GM18502 (cell line): ENCODE results near the gene PPM1K.
"Not testable (repeated sequence)": the region's sequence is repeated elsewhere in the genome, so short reads cannot be mapped to it uniquely, and the experiment has no call there.

Experiments used
- ATAC-seq: cut with Tn5 transposase; IDR thresholded peaks from one replicate; pipeline ENCODE4 v1.9.1; 2021; ENCODE audit warnings: mild to moderate bottlenecking; ENCODE audit not compliant: unreplicated experiment, poor library complexity

Gene PPM1K

GRCh38 chr4:88284439-88285234 lies at the start of gene PPM1K:
PPM1K (minus strand) TSS chr4:88284561; CDS start chr4:88278583, 5,978 bp downstream.
- ATAC-seq, result peak; percentile 86

DNA sequence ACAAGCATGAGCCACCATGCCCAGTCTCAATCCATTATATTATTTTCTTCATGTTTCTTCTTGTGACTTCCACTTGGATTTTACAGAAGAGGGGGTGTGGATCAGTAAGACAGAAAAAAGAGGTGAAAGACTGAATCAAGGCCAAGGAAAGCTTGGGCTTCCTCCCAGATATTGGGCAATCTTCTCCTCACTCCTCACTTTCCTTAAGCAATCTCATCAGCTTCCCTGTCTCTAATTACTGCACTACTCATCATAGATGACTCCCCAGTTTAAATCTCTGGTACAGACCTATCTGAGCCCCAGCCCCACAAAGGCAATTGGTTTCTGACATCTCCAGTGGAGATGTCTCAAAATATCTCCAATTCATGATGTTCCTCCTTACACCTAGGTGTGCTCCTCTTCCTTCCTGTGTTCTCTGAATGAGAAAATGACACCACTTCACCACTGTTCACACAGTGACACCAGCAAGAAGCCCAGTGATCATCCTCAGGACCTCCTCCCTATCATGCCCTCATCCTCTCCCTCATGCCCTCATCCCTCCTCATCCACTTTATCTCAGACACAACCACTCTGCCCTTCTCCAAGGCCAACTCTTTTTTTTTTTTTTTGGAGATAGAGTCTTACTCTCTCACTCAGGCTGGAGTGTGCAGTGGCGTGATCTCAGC lies 49.5 kb upstream of the PPM1K start:
- ATAC-seq, result no peak

GRCh38 chr4:88327665-88328064 lies 43.3 kb upstream of the PPM1K start:
- ATAC-seq, result no peak

DNA sequence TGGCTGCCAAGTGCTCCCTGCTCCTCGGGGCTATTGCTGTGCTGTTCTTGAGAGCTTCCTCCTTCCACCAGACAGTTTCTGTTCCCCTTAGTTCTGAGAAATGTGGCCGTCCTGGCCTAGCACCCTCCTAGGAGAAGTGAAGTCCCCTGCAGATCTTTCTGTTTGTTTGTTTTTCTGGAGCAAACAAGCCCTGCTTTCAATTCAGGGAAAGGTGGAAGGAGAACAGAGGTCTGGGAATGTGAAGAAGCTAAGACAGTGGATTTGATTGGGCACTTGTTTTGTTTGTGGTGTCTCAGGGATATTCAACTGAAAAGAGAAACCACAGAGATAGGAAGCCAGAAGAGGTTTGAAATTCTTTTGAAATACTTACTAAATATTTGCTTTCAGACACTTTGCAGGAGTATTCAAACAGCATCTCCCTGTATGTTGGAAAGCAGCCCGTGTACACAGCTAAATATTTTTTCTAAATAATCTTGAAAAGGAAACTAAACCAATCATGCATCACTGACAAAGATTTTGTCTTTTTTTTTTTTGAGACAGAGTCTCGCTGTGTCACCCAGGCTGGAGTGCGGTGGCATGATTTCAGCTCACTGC lies 36.5 kb upstream of the PPM1K start:
- ATAC-seq, result peak; percentile 99

- peak; percentile 57 for ATAC-seq
These were observed 35.9 kb upstream of the PPM1K start for GRCh38 chr4:88320224-88320779.

- ATAC-seq, result no peak
These were observed 34.5 kb upstream of the PPM1K start for GRCh38 chr4:88318751-88319350.

DNA sequence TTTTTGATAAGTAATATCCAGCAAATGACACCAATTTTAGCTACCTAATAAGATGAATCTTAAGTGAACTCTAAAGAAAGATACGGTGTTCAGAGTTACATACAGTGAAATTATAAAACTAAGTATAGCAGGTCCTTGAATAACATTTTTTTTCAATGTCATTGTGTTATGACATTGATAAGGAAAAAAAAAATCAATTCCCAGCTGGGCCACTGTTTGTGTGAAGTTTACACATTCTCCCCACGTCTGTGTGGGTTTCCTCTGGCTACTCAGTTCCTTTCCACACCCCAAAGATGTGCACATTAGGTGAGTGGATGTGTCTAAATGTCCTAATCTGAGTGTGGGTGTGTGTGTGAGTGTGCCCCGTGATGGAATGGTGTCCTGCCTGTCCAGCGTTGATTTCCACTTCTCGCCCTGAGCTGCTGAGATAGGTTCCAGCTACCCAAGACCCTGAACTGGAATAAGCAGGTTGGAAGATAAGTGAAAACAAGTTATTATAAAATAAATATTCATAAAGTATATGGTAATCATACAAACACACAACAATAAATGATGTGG lies 31.2 kb upstream of the PPM1K start:
- ATAC-seq, result no peak

DNA sequence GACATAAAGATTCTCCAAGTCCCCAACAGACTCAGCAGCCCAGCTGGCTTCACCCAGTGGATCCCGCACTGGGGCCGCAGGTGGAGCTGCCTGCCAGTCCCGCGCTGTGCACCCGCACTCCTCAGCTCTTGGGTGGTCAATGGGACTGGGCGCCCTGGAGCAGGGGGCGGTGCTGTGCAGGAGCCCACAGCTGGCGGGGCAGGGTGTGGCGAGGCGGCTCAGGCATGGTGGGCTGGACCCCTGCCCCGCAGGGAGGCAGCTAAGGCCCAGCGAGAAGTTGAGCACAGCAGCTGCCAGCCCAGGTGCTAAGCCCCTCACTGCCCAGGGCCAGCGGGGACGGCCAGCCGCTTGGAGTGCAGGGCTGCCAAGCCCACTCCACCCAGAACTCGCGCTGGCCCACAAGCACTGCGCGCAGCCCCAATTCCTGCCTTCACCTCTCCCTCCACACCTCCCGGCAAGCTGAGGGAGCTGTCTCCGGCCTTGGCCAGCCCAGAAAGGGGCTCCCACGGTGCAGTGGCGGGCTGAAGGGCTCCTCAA lies 28.8 kb upstream of the PPM1K start:
- ATAC-seq, result not testable (repeated sequence)

GRCh38 chr4:88308587-88308986 lies 24.2 kb upstream of the PPM1K start:
- ATAC-seq, result no peak

GRCh38 chr4:88297725-88298454 lies 13.5 kb upstream of the PPM1K start:
- ATAC-seq, result no peak

- no peak for ATAC-seq
These were observed 12.8 kb upstream of the PPM1K start for GRCh38 chr4:88297212-88297516.

DNA sequence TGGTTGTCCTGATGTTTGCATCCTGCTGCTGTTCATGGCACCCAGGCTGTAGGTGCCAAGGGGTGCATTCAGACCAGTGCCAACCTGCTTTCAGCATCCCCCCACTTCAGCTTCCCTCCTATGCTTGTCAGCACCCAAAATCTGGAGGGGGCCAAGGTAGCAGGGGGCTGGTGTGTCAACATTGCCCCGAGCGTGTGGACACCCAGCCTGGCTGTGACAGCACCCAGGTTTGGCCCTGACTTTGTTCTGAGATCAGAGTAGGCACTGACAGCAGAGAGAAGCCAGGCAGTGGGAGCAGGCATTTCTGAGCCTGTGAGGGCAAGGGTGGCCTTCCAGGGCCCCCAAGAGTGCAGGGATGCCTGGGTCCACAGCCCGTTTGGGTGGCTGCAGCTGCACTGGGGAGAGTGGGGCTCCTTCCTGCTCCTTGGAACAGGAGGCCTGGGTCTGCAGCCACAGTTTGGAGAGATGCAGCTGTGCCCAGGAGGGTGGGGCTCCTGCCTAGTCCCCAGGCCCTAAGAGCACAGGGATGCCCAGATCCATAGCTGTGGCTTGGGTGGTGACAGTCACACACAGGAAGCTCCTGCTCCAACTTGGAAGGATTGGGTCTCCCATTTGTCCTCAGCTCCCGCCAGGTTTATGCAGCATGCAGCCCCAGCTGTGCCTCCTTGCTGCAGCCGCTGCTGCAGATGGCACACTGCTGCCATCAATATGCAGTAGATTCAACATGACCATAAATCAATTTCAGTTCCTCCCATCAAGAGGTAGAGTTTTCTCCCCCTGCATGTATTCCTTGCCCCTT lies 12.3 kb upstream of the PPM1K start:
- no peak for ATAC-seq

- ATAC-seq, result no peak
These were observed 11.3 kb upstream of the PPM1K start for GRCh38 chr4:88295656-88296055.

GRCh38 chr4:88291003-88291402 lies 6.6 kb upstream of the PPM1K start:
- no peak for ATAC-seq

GRCh38 chr4:88286897-88287296 lies 2.5 kb upstream of the PPM1K start:
- no peak for ATAC-seq

GRCh38 chr4:88285235-88285653 lies 883 bp upstream of the PPM1K start:
- no peak for ATAC-seq

- peak; percentile 26 for ATAC-seq
These were observed 511 bp downstream of the PPM1K start for GRCh38 chr4:88283661-88284438.

GRCh38 chr4:88280228-88280795 lies 4.0 kb downstream of the PPM1K start:
- ATAC-seq, result no peak
